Transverse colon (tissue), 4 donors: ENCODE data around the gene TOP2A. TPM values are rescaled to one million over a fixed set of nuclear protein-coding genes. Genes with fewer than 3 reads are reported as not detected.

ENCODE experiments used
- DNase-seq: peaks from one replicate; pipeline ENCODE4 v3.0.0-alpha.2; 2019
- H3K27ac ChIP-seq, 4 donors: fragments of 200-600 bp; sonication (generic); 2 replicates each; pipeline ENCODE4 v1.5.1; 2016 to 2018; ENCODE audit warnings: inconsistent platforms in 4 of 4
- H3K27me3 ChIP-seq: fragments of 200-600 bp; sonication (generic); 2 replicates; pipeline ENCODE4 v1.5.1; 2017; ENCODE audit warnings: inconsistent platforms
- H3K36me3 ChIP-seq, 4 donors: fragments of 200-600 bp; sonication (generic); 2 replicates each; pipeline ENCODE4 v1.5.1; 2017 to 2019; ENCODE audit warnings: inconsistent platforms in 4 of 4
- H3K4me1 ChIP-seq, 4 donors: fragments of 200-600 bp; sonication (generic); 2 replicates each; pipeline ENCODE4 v1.5.1; 2017 to 2020; ENCODE audit warnings: inconsistent platforms in 4 of 4
- H3K4me3 ChIP-seq, 4 donors: fragments of 200-600 bp; sonication (generic); 1 replicate in 1 of 4; 2 replicates in 3 of 4; pipeline versions ENCODE4 v1.5.1 to v1.6.1; 2017 to 2019; ENCODE audit warnings: inconsistent platforms in 4 of 4
- H3K9me3 ChIP-seq, 2 donors: fragments of 200-600 bp; sonication (generic); 2 replicates each; pipeline ENCODE4 v1.5.1; 2017 to 2019; ENCODE audit warnings: inconsistent platforms in 2 of 2
- CTCF ChIP-seq, 5 experiments: fragments of 200-600 bp in 3 of 5; fragments of 450-650 bp in 2 of 5; sonication (generic) in 3 of 5; IDR thresholded peaks; 1 replicate in 2 of 5; 2 replicates in 3 of 5; pipeline ENCODE4 v1.5.1; 2016 to 2017; ENCODE audit warnings: antibody characterized with exemption in 5 of 5, inconsistent platforms in 3 of 5, mild to moderate bottlenecking in 2 of 5, moderate library complexity in 1 of 5
- EP300 ChIP-seq: sonication (generic); formaldehyde crosslinking; IDR thresholded peaks from one replicate; pipeline ENCODE4 v1.6.1; 2017; ENCODE audit warnings: antibody characterized with exemption, low read depth
- POLR2A ChIP-seq: fragments of 450-650 bp; IDR thresholded peaks from one replicate; pipeline ENCODE4 v1.6.1; 2016; ENCODE audit warnings: antibody characterized with exemption, mild to moderate bottlenecking, moderate library complexity
- POLR2AphosphoS5 ChIP-seq, 3 donors: sonication (generic); formaldehyde crosslinking; IDR thresholded peaks; one replicate each; pipeline ENCODE4 v1.6.1; 2016; ENCODE audit warnings: antibody characterized with exemption in 3 of 3
- WGBS, 2 donors: methylation state at CpG; one replicate each; pipeline ENCODE4 v1.1.5; 2018; ENCODE audit warnings: low coverage in 1 of 2; 5-methylcytosine and 5-hydroxymethylcytosine counted together
- in situ Hi-C, 4 donors: fragments of 200-750 bp; cut with MboI; loops; one replicate each; pipeline versions ENCODE4 v1.15.0 to v1.15.1; 2017; ENCODE audit warnings: low sequenced_read_pairs in 3 of 4, low pct_ligation_motif_present in 1 of 4, low pct_unique_long_range_greater_than_20kb in 1 of 4
- intact Hi-C: fragments of 100-400 bp; cut with DNase I; formaldehyde crosslinking; loops from one replicate; pipeline ENCODE4 v1.15.1; 2023; ENCODE audit warnings: low total_unique reads
- total RNA-seq, 4 donors: library from RNA; depleted of rRNA; stranded (reverse); fragments of >200 nt; gene quantifications; one replicate each; pipeline ENCODE4 v1.1.0, GENCODE V29; 2016

TOP2A gene
- total RNA-seq, 4 donors from 2014 or later: 0.37 to 25.5 (median 7.5) TPM

- intact Hi-C loops (no loop called here), in situ Hi-C loops (loop anchor here in 3 of 4 donors (5.0 to 10.0 kb wide), 2 partner anchors 48 to 155 kb away; no protein-coding TSS in a partner anchor)
- H3K27me3 ChIP-seq: no peaks in the 10 kb centered on the region
- H3K4me3 ChIP-seq: no peak overlapping the region
- TF ChIP-seq EP300 (no peak), CTCF (IDR thresholded peaks at IDR 0.05) (no peak), POLR2A (no peak), POLR2AphosphoS5 (IDR thresholded peaks at IDR 0.05) (no peak)
- peak overlapping the region in 2 of 4 donors; percentile 20 to 95 for H3K27ac ChIP-seq
- peaks cover 0 to 10% (median 5%) of the 10 kb centered on the region in 4 donors for H3K36me3 ChIP-seq
- peaks cover 46 to 77% (median 50%) of the 10 kb centered on the region in 4 donors for H3K4me1 ChIP-seq
- 59 to 80% methylated on average over 1 to 19 of the region's 19 CpGs for WGBS, 2 donors
- DNase-seq: no peak
- H3K9me3 ChIP-seq: no peaks in the 10 kb centered on the region
These were observed 67.6 kb downstream of the TOP2A start for GRCh38 chr17:40349895-40350688.

- no peak for DNase-seq
- in situ Hi-C loops (no loop called here), intact Hi-C loops (no loop called here)
- no peak overlapping the region for H3K4me3 ChIP-seq
- no peaks in the 10 kb centered on the region for H3K9me3 ChIP-seq
- peaks cover 0 to 10% (median 5%) of the 10 kb centered on the region in 4 donors for H3K36me3 ChIP-seq
- H3K27ac ChIP-seq: peak overlapping the region; percentile 94 to 95 (median 95)
- H3K4me1 ChIP-seq: peaks cover 49 to 77% (median 54%) of the 10 kb centered on the region in 4 donors
- no peaks in the 10 kb centered on the region for H3K27me3 ChIP-seq
- 80% methylated on average over 10 of the region's 10 CpGs; no CpG with 5 or more reads in 1 of the 2 donors for WGBS, 2 donors
- TF ChIP-seq CTCF (IDR thresholded peaks at IDR 0.05) (no peak), POLR2A (no peak), EP300 (no peak), POLR2AphosphoS5 (IDR thresholded peaks at IDR 0.05) (no peak)
These were observed 68.2 kb downstream of the TOP2A start for GRCh38 chr17:40349477-40349894.

- peaks cover 55 to 81% (median 61%) of the 10 kb centered on the region in 4 donors for H3K4me1 ChIP-seq
- peaks cover 0 to 10% (median 1%) of the 10 kb centered on the region in 4 donors for H3K36me3 ChIP-seq
- intact Hi-C loops (no loop called here), in situ Hi-C loops (no loop called here)
- 63 to 78% methylated on average over 5 to 17 of the region's 17 CpGs for WGBS, 2 donors
- no peaks in the 10 kb centered on the region for H3K27me3 ChIP-seq
- H3K27ac ChIP-seq: peak overlapping the region; percentile 94 to 95 (median 95)
- TF ChIP-seq POLR2AphosphoS5 (IDR thresholded peaks at IDR 0.05) (no peak), POLR2A (no peak), CTCF (IDR thresholded peaks at IDR 0.05) (no peak), EP300 (no peak)
- DNase-seq: peak; percentile 57
- H3K9me3 ChIP-seq: no peaks in the 10 kb centered on the region
- no peak overlapping the region for H3K4me3 ChIP-seq
These were observed 68.9 kb downstream of the TOP2A start for GRCh38 chr17:40348562-40349476.

GRCh38 chr17:40348136-40348504 lies 69.6 kb downstream of the TOP2A start:
- H3K27ac ChIP-seq: peak overlapping the region; percentile 94 to 95 (median 95)
- H3K36me3 ChIP-seq: peaks cover 0 to 10% (median 0%) of the 10 kb centered on the region in 4 donors
- intact Hi-C loops: no loop called here
- in situ Hi-C loops: no loop called here
- H3K4me1 ChIP-seq: peaks cover 55 to 88% (median 67%) of the 10 kb centered on the region in 4 donors
- 71% methylated on average over 5 of the region's 5 CpGs; no CpG with 5 or more reads in 1 of the 2 donors for WGBS, 2 donors
- H3K9me3 ChIP-seq: no peaks in the 10 kb centered on the region
- TF ChIP-seq POLR2A (no peak), EP300 (no peak), CTCF (IDR thresholded peaks at IDR 0.05) (no peak), POLR2AphosphoS5 (IDR thresholded peaks at IDR 0.05) (no peak)
- no peak for DNase-seq
- no peaks in the 10 kb centered on the region for H3K27me3 ChIP-seq
- no peak overlapping the region for H3K4me3 ChIP-seq
